ENCODE data around the gene GPNMB. TPM values are rescaled to one million over a fixed set of nuclear protein-coding genes. Genes with fewer than 3 reads are reported as not detected.

Gene GPNMB
- total RNA-seq, 1 experiment from 2014 or later: 1.2 TPM

- no peak overlapping the region for H3T11ph ChIP-seq (ENCODE audit: low read length)
- no peak overlapping the region for H3K4ac ChIP-seq (ENCODE audit: low read depth, low read length)
- no peak overlapping the region for H2AK5ac ChIP-seq (ENCODE audit: insufficient read length, low read length)
- no peak overlapping the region for H2BK15ac ChIP-seq (ENCODE audit: low read depth, low read length)
- no peak overlapping the region for H2BK20ac ChIP-seq (ENCODE audit: low read depth, low read length, poor library complexity, severe bottlenecking)
- H3K9me3 ChIP-seq (ENCODE audit: control insufficient read depth, low read depth, low read length): no peaks in the 10 kb centered on the region
- no peaks in the 10 kb centered on the region for H3K79me2 ChIP-seq (ENCODE audit: insufficient read depth, low read length)
- no peak for TF ChIP-seq CTCF (conservative IDR thresholded peaks at IDR 0.05)
- no peak for DNase-seq
- no CpG with 5 or more reads among the region's 7 CpGs for WGBS (ENCODE audit: extremely low coverage, insufficient read length, low lambda C conversion rate)
- H3K79me1 ChIP-seq (ENCODE audit: insufficient read depth, low read depth, low read length, poor library complexity, severe bottlenecking): no peaks in the 10 kb centered on the region
- H3K18ac ChIP-seq (ENCODE audit: insufficient read length, low read depth, low read length): no peak overlapping the region
- no peaks in the 10 kb centered on the region for H3K23me2 ChIP-seq (ENCODE audit: insufficient read length, low read depth, low read length, poor library complexity, severe bottlenecking)
- no peak overlapping the region for H4K5ac ChIP-seq (ENCODE audit: insufficient read length, low read depth, low read length)
- no peak overlapping the region; the same call in 1 of the 2 replicates for H3K14ac ChIP-seq (ENCODE audit: insufficient read depth, low read length)
- Mint-ChIP-seq H3K9me3 (peaks cover 0 to 3% of the 10 kb centered on the region in 2 experiments; a peak in 1 of 5 replicates), H3K4me3 (no peak overlapping the region), H3K27ac (no peak overlapping the region), H3K27me3 (ENCODE audit: low read depth) (peaks cover under 1% of the 10 kb centered on the region; the same call in 1 of the 2 replicates), H3K4me1 (no peaks in the 10 kb centered on the region; a peak in 1 of 4 replicates), H3K36me3 (ENCODE audit: insufficient read depth in 1 of 3, low read depth in 3 of 3) (no peaks in the 10 kb centered on the region)
- H2AFZ ChIP-seq (ENCODE audit: low read length): no peak overlapping the region
- H4K91ac ChIP-seq (ENCODE audit: insufficient read length, low read depth, low read length): no peak overlapping the region
- no peak overlapping the region for H2BK120ac ChIP-seq (ENCODE audit: low read depth, low read length, poor library complexity, severe bottlenecking)
- no peak overlapping the region for H4K8ac ChIP-seq (replicated peaks; ENCODE audit: insufficient read length, low read depth, low read length)
- H4K20me1 ChIP-seq (ENCODE audit: control insufficient read depth, insufficient read depth, insufficient read length): no peaks in the 10 kb centered on the region
- H3K4me2 ChIP-seq (ENCODE audit: insufficient read depth, insufficient read length, low read length): no peak overlapping the region
- no peak overlapping the region for H3K23ac ChIP-seq (ENCODE audit: insufficient read length, low read depth, low read length)
- no peak overlapping the region for H3K56ac ChIP-seq (ENCODE audit: insufficient read length, low read depth, low read length)
- H3K27ac ChIP-seq (ENCODE audit: insufficient read length, low read depth, low read length): no peak overlapping the region
- H3K27me3 ChIP-seq (ENCODE audit: insufficient read depth, low read length): no peaks in the 10 kb centered on the region
- no peak overlapping the region for H2BK5ac ChIP-seq (ENCODE audit: insufficient read length, low read length)
- H3K9ac ChIP-seq (ENCODE audit: extremely low read depth, insufficient read length, low read length): no peak overlapping the region
- H2BK12ac ChIP-seq (ENCODE audit: insufficient read length, low read depth, low read length): no peak overlapping the region
- H3K4me1 ChIP-seq (ENCODE audit: insufficient read depth, low read length): no peaks in the 10 kb centered on the region
Observed at GRCh38 chr7:23256731-23257130, 10.2 kb downstream of the GPNMB start.
